Fibroblast of the aortic adventitia (primary cell): ENCODE results near the gene ERC2. TPM values are rescaled to one million over a fixed set of nuclear protein-coding genes. Genes with fewer than 3 reads are reported as not detected.

Experiments used
- DNase-seq: peaks from one replicate; pipeline ENCODE4 v3.0.0-alpha.2; 2010; ENCODE audit warnings: low read depth
- H3K4me3 ChIP-seq: 2 replicates; pipeline ENCODE4 v1.5.1; 2011; ENCODE audit warnings: low read depth, mild to moderate bottlenecking, control low read depth, low read length, moderate library complexity
- CTCF ChIP-seq: IDR thresholded peaks from 2 replicates; pipeline ENCODE4 v1.5.1; 2011; ENCODE audit warnings: mild to moderate bottlenecking, low read length, control low read depth, inconsistent platforms; ENCODE audit not compliant: insufficient read depth
- total RNA-seq: library from RNA; depleted of rRNA; stranded (reverse); fragments of >200 nt; gene quantifications from 2 replicates; pipeline ENCODE4 v1.2.3, GENCODE V29; 2012; ENCODE audit warnings: low replicate concordance

ERC2 gene
- total RNA-seq, 1 donor = 0.09 TPM

DNA sequence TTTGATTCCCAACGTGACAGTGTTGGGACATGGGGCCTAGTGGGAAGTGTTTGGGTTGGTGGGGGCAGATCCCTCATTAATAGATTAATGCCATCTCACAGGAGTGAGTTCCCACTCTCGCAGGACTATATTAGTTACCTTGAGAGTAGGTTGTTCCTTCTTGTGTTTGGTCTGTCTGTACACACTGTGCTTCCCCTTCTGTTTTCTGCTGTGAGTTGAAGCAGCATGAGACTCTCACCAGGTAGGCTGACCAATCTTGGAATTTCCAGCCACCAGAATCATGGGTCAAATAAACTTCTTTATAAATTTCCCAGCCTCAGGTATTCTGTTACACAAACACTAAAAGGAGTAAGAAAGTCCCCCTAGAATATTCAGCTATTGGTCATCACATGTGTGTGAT lies 145.4 kb downstream of the ERC2 start:
- H3K4me3 ChIP-seq = no peak overlapping the region
- TF ChIP-seq CTCF = no peak
- DNase-seq = no peak

DNA sequence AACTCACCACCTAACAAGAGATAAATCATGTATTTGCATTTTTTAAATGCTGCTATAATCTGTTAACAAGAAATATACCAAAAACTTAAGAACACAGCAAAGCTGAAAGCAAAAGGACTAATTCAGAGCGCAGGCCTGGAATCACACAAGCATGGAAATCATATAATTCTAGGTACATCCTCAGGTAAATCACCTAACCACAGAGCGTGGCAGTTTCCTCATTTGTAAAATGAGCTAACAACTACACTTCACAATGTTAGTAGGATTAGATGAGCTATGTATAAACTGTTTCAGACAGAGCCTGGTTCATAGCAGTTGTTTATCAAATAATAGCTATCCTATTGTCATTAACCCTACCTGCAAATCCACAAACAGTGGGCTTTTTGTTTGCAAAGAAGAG lies 146.4 kb downstream of the ERC2 start:
- H3K4me3 ChIP-seq = no peak overlapping the region
- TF ChIP-seq CTCF = no peak
- DNase-seq = no peak

- H3K4me3 ChIP-seq = no peak overlapping the region
- DNase-seq = no peak
- no peak for TF ChIP-seq CTCF
These were observed 146.9 kb downstream of the ERC2 start for GRCh38 chr3:56321383-56321782.

GRCh38 chr3:56320883-56321282 lies 147.4 kb downstream of the ERC2 start:
- H3K4me3 ChIP-seq = no peak overlapping the region
- TF ChIP-seq CTCF = no peak
- no peak for DNase-seq

DNA sequence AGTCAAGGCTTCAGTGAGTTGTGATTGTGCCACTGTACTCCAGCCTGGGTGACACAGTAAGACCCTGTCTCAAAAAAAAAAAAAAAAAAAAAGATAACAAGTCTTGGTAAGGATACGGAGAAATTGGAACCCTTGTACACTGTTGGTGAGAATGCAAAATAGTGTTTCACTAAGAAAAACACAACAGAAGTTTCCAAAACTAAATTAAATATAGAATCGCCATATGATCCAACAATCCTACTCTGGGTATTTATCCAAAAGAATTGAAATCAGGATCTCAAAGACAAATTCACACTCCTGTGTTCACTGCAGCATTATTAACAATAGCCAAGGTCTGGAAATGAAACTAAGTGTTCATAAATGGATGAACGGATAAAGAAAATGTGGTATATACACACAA lies 149.4 kb downstream of the ERC2 start:
- H3K4me3 ChIP-seq = no peak overlapping the region
- DNase-seq = no peak
- no peak for TF ChIP-seq CTCF

GRCh38 chr3:56316944-56317343 lies 151.3 kb downstream of the ERC2 start:
- no peak for DNase-seq
- no peak for TF ChIP-seq CTCF
- no peak overlapping the region for H3K4me3 ChIP-seq

GRCh38 chr3:56314842-56315241 lies 153.4 kb downstream of the ERC2 start:
- DNase-seq = peak; percentile 48
- TF ChIP-seq CTCF = no peak
- no peak overlapping the region for H3K4me3 ChIP-seq
